H1 (cell line): Measurements from ENCODE around the gene GTF2H3. TPM values are rescaled to one million over a fixed set of nuclear protein-coding genes. Genes with fewer than 3 reads are reported as not detected.

Experiments
- HDAC2 ChIP-seq, 2 experiments: fragments of 300-600 bp in 1 of 2; sonication (generic) in 1 of 2; IDR thresholded peaks; 2 replicates each; pipeline ENCODE4 v1.6.1; 2011 to 2012; ENCODE audit warnings: low read depth in 2 of 2, low read length in 2 of 2, mild to moderate bottlenecking in 2 of 2, moderate library complexity in 2 of 2, borderline replicate concordance in 1 of 2, inconsistent platforms in 1 of 2
- SAP30 ChIP-seq: fragments of 300-600 bp; sonication (generic); IDR thresholded peaks from 2 replicates; pipeline ENCODE4 v1.7.1; 2012; ENCODE audit warnings: low read length, moderate library complexity, mild to moderate bottlenecking, inconsistent platforms; ENCODE audit not compliant: insufficient read depth, insufficient replicate concordance
- SIN3A ChIP-seq, 2 experiments: IDR thresholded peaks in 1 of 2; conservative IDR thresholded peaks in 1 of 2; 2 replicates each; pipeline ENCODE4 v1.6.1; 2011 to 2012; ENCODE audit warnings: low read length in 2 of 2, improper control_type of control experiment in 1 of 2, low read depth in 1 of 2, mild to moderate bottlenecking in 1 of 2
- SP1 ChIP-seq: IDR thresholded peaks from 2 replicates; pipeline ENCODE4 v1.6.1; 2011; ENCODE audit warnings: low read depth, low read length
- TBP ChIP-seq: IDR thresholded peaks from 2 replicates; pipeline ENCODE4 v1.6.1; 2011; ENCODE audit warnings: low read depth, low read length, improper control_type of control experiment
- polyA plus RNA-seq, 7 experiments: library from polyadenylated mRNA; depleted of rRNA in 3 of 7; stranded (reverse) in 5 of 7; unstranded in 2 of 7; fragments of >200 nt in 5 of 7; fragments of 200-250 nt in 2 of 7; gene quantifications; 1 replicate in 5 of 7; 2 replicates in 1 of 7; 4 replicates in 1 of 7; pipeline versions ENCODE4 v1.2.1 to v1.2.3, GENCODE V29; 2011 to 2013; ENCODE audit warnings: missing spikeins in 2 of 7, mixed read lengths in 2 of 7
- total RNA-seq: library from RNA; stranded (reverse); fragmentation: NEBNext Ultra II Directional; extraction: Animal tissue kit (Norgen Biotek cat#: 25700); gene quantifications from 2 replicates; pipeline ENCODE4 v1.2.1, GENCODE V29; 2021

Gene GTF2H3
- total and polyA plus RNA-seq, 2 of the 8 experiments (the other 6 are each of a cell fraction or from before 2014, with no cell fraction given), result 21.0 to 32.1 TPM

- TF ChIP-seq HDAC2 (IDR thresholded peaks at IDR 0.05; ENCODE audit: borderline replicate concordance in 1 of 2, low read depth in 2 of 2, low read length in 2 of 2), result peak in 1 of 2 experiments; percentile 97; a peak in 2 of 4 replicates
- TF ChIP-seq TBP, result peak; percentile 10; the same call in 1 of the 2 replicates
- TF ChIP-seq SIN3A (conservative IDR thresholded peaks at IDR 0.05 in 1 of 2, IDR thresholded peaks at IDR 0.05 in 1 of 2; ENCODE audit: low read depth in 1 of 2, low read length in 2 of 2), result peak; percentile 32 to 87; a peak in 2 of 4 replicates
- TF ChIP-seq SAP30, result peak; percentile 67
- TF ChIP-seq SP1, result peak; percentile 76; the same call in 1 of the 2 replicates
These were observed 37.5 kb downstream of the GTF2H3 start, which contains the start of gene TCTN2 (continued) for GRCh38 chr12:123670882-123671728.
